Measurements from ENCODE around the gene FBXO31.

The FBXO31 gene

GRCh38 chr16:87286839-87287626 is 96.5 kb downstream of the FBXO31 start:
- in situ Hi-C loops (cut with HindIII; ENCODE audit: low sequenced_read_pairs) = no loop called here

GRCh38 chr16:87284183-87284582 is 99.4 kb downstream of the FBXO31 start:
- TF ChIP-seq CTCF (IDR thresholded peaks at IDR 0.05; ENCODE audit: low read depth, low read length) = no peak
- no peak for DNase-seq (ENCODE audit: low read depth, low spot score)
- no peak overlapping the region for H3K4me3 ChIP-seq (ENCODE audit: low read depth, low read length)
- in situ Hi-C loops (cut with HindIII; ENCODE audit: low sequenced_read_pairs) = no loop called here

More at GRCh38 chr16:87286839-87287626, 96.5 kb downstream of the FBXO31 start:
- no peak for DNase-seq (ENCODE audit: low read depth, low spot score)
- H3K4me3 ChIP-seq (ENCODE audit: low read depth, low read length) = no peak overlapping the region
- TF ChIP-seq CTCF (IDR thresholded peaks at IDR 0.05; ENCODE audit: low read depth, low read length) = no peak

GRCh38 chr16:87279094-87279658 is 104.4 kb downstream of the FBXO31 start:
- no peak overlapping the region for H3K4me3 ChIP-seq (ENCODE audit: low read depth, low read length)
- DNase-seq (ENCODE audit: low read depth, low spot score) = no peak
- in situ Hi-C loops (cut with HindIII; ENCODE audit: low sequenced_read_pairs) = no loop called here
- no peak for TF ChIP-seq CTCF (IDR thresholded peaks at IDR 0.05; ENCODE audit: low read depth, low read length)

- TF ChIP-seq CTCF (IDR thresholded peaks at IDR 0.05; ENCODE audit: low read depth, low read length) = peak; percentile 93
- in situ Hi-C loops (cut with HindIII; ENCODE audit: low sequenced_read_pairs) = no loop called here
- peak; percentile 84 for DNase-seq (ENCODE audit: low read depth, low spot score)
- H3K4me3 ChIP-seq (ENCODE audit: low read depth, low read length) = no peak overlapping the region
Measured at GRCh38 chr16:87278191-87279093, 105.1 kb downstream of the FBXO31 start.
